Fibroblast of pulmonary artery (primary cell): ENCODE measurements around the gene ACTR5.

ENCODE experiments used
- DNase-seq: peaks from one replicate; pipeline ENCODE4 v3.0.0-alpha.2; 2010; ENCODE audit warnings: low read depth
- H3K4me3 ChIP-seq: replicated peaks from 2 replicates; pipeline ENCODE4 v1.5.1; 2011; ENCODE audit warnings: low read depth, mild to moderate bottlenecking, control low read depth, low read length, moderate library complexity
- CTCF ChIP-seq: IDR thresholded peaks from 2 replicates; pipeline ENCODE4 v1.5.1; 2011; ENCODE audit warnings: mild to moderate bottlenecking, control low read depth, low read length, inconsistent platforms; ENCODE audit errors: missing control alignments

ACTR5 gene

GRCh38 chr20:38754924-38755323, 6.7 kb downstream of the ACTR5 start:
- no peak for TF ChIP-seq CTCF
- no peak for DNase-seq
- H3K4me3 ChIP-seq, result no peak overlapping the region

GRCh38 chr20:38755324-38755910, 7.2 kb downstream of the ACTR5 start:
- H3K4me3 ChIP-seq, result no peak overlapping the region
- no peak for TF ChIP-seq CTCF
- DNase-seq, result no peak

- DNase-seq, result peak; percentile 74
- no peak for TF ChIP-seq CTCF
- no peak overlapping the region for H3K4me3 ChIP-seq
These were observed 9.0 kb downstream of the ACTR5 start for GRCh38 chr20:38757145-38757775.

GRCh38 chr20:38759106-38759505, 10.8 kb downstream of the ACTR5 start:
- no peak for TF ChIP-seq CTCF
- no peak for DNase-seq
- H3K4me3 ChIP-seq, result no peak overlapping the region

- no peak for DNase-seq
- TF ChIP-seq CTCF, result no peak
These were observed 12.7 kb downstream of the ACTR5 start for GRCh38 chr20:38760978-38761377.

GRCh38 chr20:38762174-38762573, 13.9 kb downstream of the ACTR5 start:
- no peak for DNase-seq
- TF ChIP-seq CTCF, result no peak
- H3K4me3 ChIP-seq, result no peak overlapping the region

More at GRCh38 chr20:38760978-38761377, 12.7 kb downstream of the ACTR5 start:
- H3K4me3 ChIP-seq, result no peak overlapping the region

GRCh38 chr20:38763616-38764015, 15.4 kb downstream of the ACTR5 start:
- H3K4me3 ChIP-seq, result no peak overlapping the region
- no peak for TF ChIP-seq CTCF
- no peak for DNase-seq
